H1 (cell line): ENCODE data around the gene DUS1L. TPM values are rescaled to one million over a fixed set of nuclear protein-coding genes. Genes with fewer than 3 reads are reported as not detected.

Experiments
- CEBPB ChIP-seq: IDR thresholded peaks from 2 replicates; pipeline ENCODE4 v1.6.1; 2012; ENCODE audit warnings: low read depth, low read length
- CHD2 ChIP-seq: IDR thresholded peaks from 2 replicates; pipeline ENCODE4 v1.6.1; 2012; ENCODE audit warnings: low read length, improper control_type of control experiment
- CHD7 ChIP-seq: fragments of 300-600 bp; sonication (generic); IDR thresholded peaks from 2 replicates; pipeline ENCODE4 v1.7.1; 2012; ENCODE audit warnings: low read length, moderate library complexity, mild to moderate bottlenecking, inconsistent platforms; ENCODE audit not compliant: insufficient replicate concordance
- GABPA ChIP-seq: IDR thresholded peaks from 2 replicates; pipeline ENCODE4 v1.6.1; 2011; ENCODE audit warnings: mild to moderate bottlenecking, low read length, moderate library complexity, borderline replicate concordance; ENCODE audit not compliant: insufficient read depth
- HDAC6 ChIP-seq: IDR thresholded peaks from one replicate; pipeline ENCODE4 v1.7.1; 2012; ENCODE audit warnings: low read depth, mild to moderate bottlenecking, inconsistent platforms, low read length, moderate library complexity
- JUND ChIP-seq: IDR thresholded peaks from 2 replicates; pipeline ENCODE4 v1.6.1; 2011; ENCODE audit warnings: mild to moderate bottlenecking, improper control_type of control experiment, low read length
- KDM1A ChIP-seq: fragments of 200-600, 300-600 bp; sonication (generic); IDR thresholded peaks from 2 replicates; pipeline ENCODE4 v1.7.1; 2016; ENCODE audit warnings: mild to moderate bottlenecking, low read length, borderline replicate concordance
- MAFK ChIP-seq: IDR thresholded peaks from 2 replicates; pipeline ENCODE4 v1.6.1; 2012; ENCODE audit warnings: low read depth, mild to moderate bottlenecking, improper control_type of control experiment, low read length
- MAX ChIP-seq: IDR thresholded peaks from 2 replicates; pipeline ENCODE4 v1.6.1; 2012; ENCODE audit warnings: inconsistent platforms
- PHF8 ChIP-seq: fragments of 200-600 bp; sonication (generic); conservative IDR thresholded peaks from 2 replicates; pipeline ENCODE4 v1.7.1; 2012; ENCODE audit warnings: low read depth, mild to moderate bottlenecking, inconsistent platforms, low read length, moderate library complexity
- SP1 ChIP-seq: IDR thresholded peaks from 2 replicates; pipeline ENCODE4 v1.6.1; 2011; ENCODE audit warnings: low read depth, low read length
- TAF7 ChIP-seq: optimal IDR thresholded peaks from 2 replicates; pipeline ENCODE3; 2011; ENCODE audit warnings: low read depth, mild to moderate bottlenecking, inconsistent platforms, low read length, moderate library complexity, borderline replicate concordance
- polyA plus RNA-seq, 7 experiments: library from polyadenylated mRNA; depleted of rRNA in 3 of 7; stranded (reverse) in 5 of 7; unstranded in 2 of 7; fragments of >200 nt in 5 of 7; fragments of 200-250 nt in 2 of 7; gene quantifications; 1 replicate in 5 of 7; 2 replicates in 1 of 7; 4 replicates in 1 of 7; pipeline versions ENCODE4 v1.2.1 to v1.2.3, GENCODE V29; 2011 to 2013; ENCODE audit warnings: missing spikeins in 2 of 7, mixed read lengths in 2 of 7
- total RNA-seq: library from RNA; stranded (reverse); fragmentation: NEBNext Ultra II Directional; extraction: Animal tissue kit (Norgen Biotek cat#: 25700); gene quantifications from 2 replicates; pipeline ENCODE4 v1.2.1, GENCODE V29; 2021

DUS1L gene
- total and polyA plus RNA-seq, 2 of the 8 experiments (the other 6 are each of a cell fraction or from before 2014, with no cell fraction given): 34.5 to 69.1 TPM

GRCh38 chr17:82022981-82023446, 42.6 kb downstream of the DUS1L start, which contains the start of gene LRRC45 (continued):
- TF ChIP-seq GABPA: no peak
- TF ChIP-seq MAFK: no peak
- TF ChIP-seq MAX: 0 out of 2 replicates have a peak, but pooled peaks have one; percentile 0
- TF ChIP-seq HDAC6: no peak
- 0 out of 2 replicates have a peak, but pooled peaks have one; percentile 48 for TF ChIP-seq CHD2
- TF ChIP-seq SP1: peak; percentile 91
- TF ChIP-seq CHD7: no peak
- TF ChIP-seq PHF8: no peak
- no peak for TF ChIP-seq CEBPB
- TF ChIP-seq JUND: no peak
- TF ChIP-seq TAF7: no peak
- no peak for TF ChIP-seq KDM1A
